K562 (cell line): ENCODE measurements around the gene FAM171A1. TPM values are rescaled to one million over a fixed set of nuclear protein-coding genes. Genes with fewer than 3 reads are reported as not detected.

Experiments
- ATAC-seq: fragments of 200-7000 bp; cut with Tn5 transposase; 3 replicates; pipeline ENCODE4 v1.9.1; 2020; ENCODE audit warnings: moderate library complexity
- BruUV-seq: library from RNA; stranded (reverse); fragments of 400-500 nt; replicated peaks from 2 replicates; lab custom pipeline; 2021; lab: Mats Ljungman, UMichigan
- CTCF ChIA-PET: fragments of 300-600 bp; formaldehyde crosslinking; extraction: SDS; loops from one replicate; lab custom pipeline; 2021; ENCODE audit warnings: low intra/inter-chr PET ratio; lab: Yijun Ruan, JAX
- POLR2A ChIA-PET: fragments of 300-600, 350-650 bp; sonication (Branson Sonifier 250); formaldehyde crosslinking; extraction: SDS; loops from one replicate; lab custom pipeline; 2021; ENCODE audit warnings: antibody characterized with exemption, inconsistent platforms; lab: Yijun Ruan, JAX
- DNase-seq, 4 experiments: peaks; one replicate each; pipeline versions ENCODE4 v3.0.0 to v3.0.0-alpha.2; 2011 to 2018; ENCODE audit warnings: low spot score in 3 of 4, mixed read lengths in 3 of 4; ENCODE audit errors: extremely low read depth in 1 of 4
- FAIRE-seq: peaks from 2 replicates; lab custom pipeline; 2011; peaks lifted over from hg19 to GRCh38; lab: Jason Lieb, UNC
- H2AFZ ChIP-seq: 2 replicates; pipeline ENCODE4 v1.6.0; 2011; ENCODE audit warnings: low read depth, low read length, control low read depth, inconsistent platforms
- H3K27ac ChIP-seq: fragments of 200-600 bp; 3 replicates; pipeline ENCODE4 v1.8.0; 2011; ENCODE audit warnings: low read depth, mild to moderate bottlenecking, control low read depth, inconsistent platforms, low read length, moderate library complexity, mixed read lengths; ENCODE audit errors: extremely low read depth
- H3K27me3 ChIP-seq, 2 experiments: fragments of 300-600 bp in 1 of 2; 2 replicates in 1 of 2; 3 replicates in 1 of 2; pipeline versions ENCODE4 v1.6.0 to v1.8.0; 2011; ENCODE audit warnings: inconsistent platforms in 2 of 2, low read length in 2 of 2, mild to moderate bottlenecking in 1 of 2, mixed read lengths in 1 of 2, moderate library complexity in 1 of 2; ENCODE audit not compliant: control insufficient read depth in 2 of 2, insufficient read depth in 2 of 2
- H3K36me3 ChIP-seq: fragments of 300-600 bp; 3 replicates; pipeline ENCODE4 v1.8.0; 2011; ENCODE audit warnings: mild to moderate bottlenecking, low read length, inconsistent platforms; ENCODE audit not compliant: control insufficient read depth, insufficient read depth
- H3K4me1 ChIP-seq, 2 experiments: fragments of 200-600 bp in 1 of 2; replicated peaks in 1 of 2; 2 replicates in 1 of 2; 3 replicates in 1 of 2; pipeline versions ENCODE4 v1.5.1 to v1.8.0; 2011; ENCODE audit warnings: inconsistent platforms in 2 of 2, low read length in 2 of 2, mild to moderate bottlenecking in 1 of 2, mixed read lengths in 1 of 2, moderate library complexity in 1 of 2; ENCODE audit not compliant: control insufficient read depth in 2 of 2, insufficient read depth in 2 of 2
- H3K4me2 ChIP-seq: 2 replicates; pipeline ENCODE4 v1.6.1; 2011; ENCODE audit warnings: low read length, control low read depth, inconsistent platforms, mixed read lengths; ENCODE audit not compliant: insufficient read depth
- H3K4me3 ChIP-seq: fragments of 200-600 bp; sonication (generic), shearing (Covaris generic); 2 replicates; pipeline ENCODE4 v1.5.1; 2016; ENCODE audit warnings: control low read depth, inconsistent platforms
- H3K79me2 ChIP-seq: fragments of 200-600 bp; 3 replicates; pipeline ENCODE4 v1.8.0; 2011; ENCODE audit warnings: low read length, inconsistent platforms; ENCODE audit not compliant: control insufficient read depth, insufficient read depth
- H3K9ac ChIP-seq, 2 experiments: 2 replicates each; pipeline versions ENCODE4 v1.6.0 to v1.6.1; 2011; ENCODE audit warnings: low read depth in 2 of 2, low read length in 2 of 2, control low read depth in 1 of 2, inconsistent platforms in 1 of 2, mild to moderate bottlenecking in 1 of 2, mixed read lengths in 1 of 2; ENCODE audit not compliant: insufficient read depth in 1 of 2
- H3K9me1 ChIP-seq: one replicate; pipeline ENCODE4 v1.6.0; 2011; ENCODE audit warnings: inconsistent platforms, mild to moderate bottlenecking, low read length, moderate library complexity; ENCODE audit not compliant: control insufficient read depth, insufficient read depth
- H3K9me3 ChIP-seq: replicated peaks from 2 replicates; pipeline ENCODE4 v1.5.1; 2011; ENCODE audit warnings: low read depth, low read length, inconsistent platforms; ENCODE audit not compliant: control insufficient read depth, insufficient read depth
- H4K20me1 ChIP-seq: replicated peaks from 2 replicates; pipeline ENCODE4 v1.6.1; 2011; ENCODE audit warnings: low read length, inconsistent platforms, mixed read lengths; ENCODE audit not compliant: control insufficient read depth, insufficient read depth
- ELK3 ChIP-seq: fragments of 450-650 bp; formaldehyde crosslinking; IDR thresholded peaks from 2 replicates; pipeline ENCODE4 v1.4.0; 2020; ENCODE audit warnings: mild to moderate bottlenecking
- SNIP1 ChIP-seq: fragments of 450-650 bp; IDR thresholded peaks from 2 replicates; pipeline ENCODE4 v1.7.1; 2017; ENCODE audit warnings: low read depth, mild to moderate bottlenecking
- SPI1 ChIP-seq: IDR thresholded peaks from 2 replicates; pipeline ENCODE4 v1.6.1; 2011; ENCODE audit warnings: low read depth, low read length, control low read depth, borderline replicate concordance
- SRF ChIP-seq, 2 experiments: fragments of 250-450, 450-650 bp in 1 of 2; sonication (Bioruptor Pico) in 1 of 2; sonication (generic) in 1 of 2; formaldehyde crosslinking; IDR thresholded peaks; 2 replicates each; pipeline versions ENCODE4 v1.5.0 to v1.5.1; 2020 to 2022; ENCODE audit warnings: mild to moderate bottlenecking in 1 of 2, missing genetic modification reagents in 1 of 2
- STAT5B ChIP-seq: fragments of 250-450 bp; sonication (Bioruptor Pico); IDR thresholded peaks from 2 replicates; pipeline ENCODE4 v1.8.0; 2021; ENCODE audit warnings: mild to moderate bottlenecking, inconsistent platforms
- ZFP36 ChIP-seq: fragments of 150-350 bp; IDR thresholded peaks from 2 replicates; pipeline ENCODE4 v1.6.1; 2018; ENCODE audit warnings: low read length, low read depth; ENCODE audit not compliant: partially characterized antibody
- ZNF253 ChIP-seq: fragments of 250-450 bp; sonication (Bioruptor Pico); conservative IDR thresholded peaks from 2 replicates; pipeline ENCODE4 v1.6.1; 2021; ENCODE audit warnings: mild to moderate bottlenecking
- ZNF668 ChIP-seq: fragments of 250-450 bp; sonication (Bioruptor Pico); IDR thresholded peaks from 2 replicates; pipeline ENCODE4 v1.8.0; 2022; ENCODE audit warnings: mild to moderate bottlenecking, inconsistent platforms
- WGBS: fragments of 100-300 bp; shearing (Covaris generic); methylation state at CpG from one replicate; pipeline ENCODE4 v1.1.6; 2016; ENCODE audit warnings: low coverage, mixed read lengths; ENCODE audit not compliant: insufficient coverage; ENCODE audit errors: missing lambda C conversion rate; 5-methylcytosine and 5-hydroxymethylcytosine counted together
- in situ Hi-C: fragments of 300-500 bp; cut with MboI; formaldehyde crosslinking; loops from 4 replicates; pipeline ENCODE4 v1.15.0; 2018; ENCODE audit warnings: inconsistent platforms, mixed read lengths
- intact Hi-C: fragments of 100-400 bp; cut with micrococcal nuclease; formaldehyde crosslinking; loops from 2 replicates; pipeline ENCODE4 v1.14.2; 2022
- polyA plus RNA-seq, 8 experiments: library from polyadenylated mRNA; depleted of rRNA in 4 of 8; stranded (reverse) in 5 of 8; unstranded in 3 of 8; fragments of >200 nt; fragmentation: Nextera tagmentation in 2 of 8; fragmentation: Illumina TruSeq in 1 of 8; extraction: Ambion mirVana in 2 of 8; extraction: Trizol in 1 of 8; gene quantifications; 2 replicates each; pipeline versions ENCODE4 v1.2.1 to v1.2.3, GENCODE V29; 2011 to 2014; ENCODE audit warnings: inconsistent platforms in 1 of 8, missing spikeins in 1 of 8
- total RNA-seq, 7 experiments: library from RNA; depleted of rRNA in 6 of 7; stranded (reverse); fragments of >200 nt in 6 of 7; fragmentation: Illumina TruSeq in 2 of 7; extraction: Trizol in 2 of 7; gene quantifications; 2 replicates each; pipeline versions ENCODE4 v1.2.1 to v1.2.3, GENCODE V29; 2011 to 2021; ENCODE audit warnings: low replicate concordance in 1 of 7

Gene FAM171A1
- total and polyA plus RNA-seq, 9 of the 15 experiments (the other 6 are each of a cell fraction or from before 2014, with no cell fraction given), result 0.51 to 8.2 (median 4.8) TPM

- Histone ChIP-seq H2AFZ (no peak overlapping the region), H3K27ac (no peak overlapping the region), H3K9me3 (no peaks in the 10 kb centered on the region), H4K20me1 (no peaks in the 10 kb centered on the region), H3K9me1 (peaks cover 3% of the 10 kb centered on the region), H3K27me3 (peaks cover 6 to 13% of the 10 kb centered on the region in 2 experiments; a peak in 4 of 5 replicates), H3K4me2 (no peak overlapping the region), H3K4me1 (no peaks in the 10 kb centered on the region; a peak in 1 of 5 replicates), H3K4me3 (no peak overlapping the region), H3K79me2 (no peaks in the 10 kb centered on the region), H3K9ac (no peak overlapping the region), H3K36me3 (no peaks in the 10 kb centered on the region)
- no TSS peak for BruUV-seq
- FAIRE-seq (no peak), DNase-seq (no peak), ATAC-seq (no peak)
- ChIA-PET CTCF (no interaction called here), POLR2A (no interaction called here)
- WGBS, result 35% methylated on average over 7 of the region's 7 CpGs
- in situ Hi-C loops (no loop called here), intact Hi-C loops (no loop called here)
- TF ChIP-seq ZFP36 (peak; percentile 37), SNIP1 (no peak), ZNF668 (CRISPR knock-in tag) (no peak), STAT5B (no peak), ZNF253 (CRISPR knock-in tag) (no peak)
These were observed 80.4 kb downstream of the FAM171A1 start for GRCh38 chr10:15290671-15291070.

- intact Hi-C loops (no loop called here), in situ Hi-C loops (no loop called here)
- Histone ChIP-seq H3K27me3 (peaks cover 4 to 18% of the 10 kb centered on the region in 2 experiments; a peak in 4 of 5 replicates), H3K9me3 (no peaks in the 10 kb centered on the region), H3K4me2 (no peak overlapping the region), H3K79me2 (no peaks in the 10 kb centered on the region), H2AFZ (no peak overlapping the region), H3K27ac (no peak overlapping the region), H3K9ac (no peak overlapping the region), H3K36me3 (no peaks in the 10 kb centered on the region), H3K4me3 (no peak overlapping the region), H4K20me1 (no peaks in the 10 kb centered on the region), H3K4me1 (no peaks in the 10 kb centered on the region; a peak in 1 of 5 replicates), H3K9me1 (peaks cover 3% of the 10 kb centered on the region)
- no peak for DNase-seq
- no TSS peak for BruUV-seq
- CTCF ChIA-PET, result no interaction called here
- no peak for FAIRE-seq
- ATAC-seq, result no peak
- peak; percentile 23; the same call in 1 of the 2 replicates for TF ChIP-seq SPI1
- peak in 1 of 2 experiments; percentile 89; a peak in 2 of 4 replicates for TF ChIP-seq SRF (CRISPR knock-in tag; IDR thresholded peaks at IDR 0.05)
- no peak for TF ChIP-seq ELK3 (CRISPR knock-in tag)
- POLR2A ChIA-PET, result no interaction called here
- 46% methylated on average over 2 of the region's 4 CpGs for WGBS
These were observed 80.9 kb downstream of the FAM171A1 start for GRCh38 chr10:15290150-15290549.
